IPS-20b (cell line): Measurements from ENCODE around the gene WDR70.

Experiments used
- H3K27ac ChIP-seq: one replicate; pipeline ENCODE4 v1.5.1; 2013; ENCODE audit warnings: low read length
- H3K27me3 ChIP-seq: 2 replicates; pipeline ENCODE4 v1.6.1; 2013; ENCODE audit warnings: mild to moderate bottlenecking, low read length, inconsistent platforms; ENCODE audit not compliant: insufficient read depth
- H3K36me3 ChIP-seq: 2 replicates; pipeline ENCODE4 v1.6.1; 2013; ENCODE audit warnings: low read depth, mild to moderate bottlenecking, inconsistent platforms, low read length, moderate library complexity; ENCODE audit not compliant: insufficient read depth
- H3K4me1 ChIP-seq: 2 replicates; pipeline ENCODE4 v1.6.1; 2013; ENCODE audit warnings: mild to moderate bottlenecking, control low read depth, inconsistent platforms, low read length, moderate library complexity; ENCODE audit not compliant: insufficient read depth
- H3K4me3 ChIP-seq: 2 replicates; pipeline ENCODE4 v1.5.1; 2013; ENCODE audit warnings: mild to moderate bottlenecking, low read length, inconsistent platforms
- H3K9ac ChIP-seq: 2 replicates; pipeline ENCODE4 v1.6.1; 2013; ENCODE audit warnings: low read depth, mild to moderate bottlenecking, inconsistent platforms, low read length, moderate library complexity
- H3K9me3 ChIP-seq: 2 replicates; pipeline ENCODE4 v1.6.1; 2013; ENCODE audit warnings: mild to moderate bottlenecking, low read depth, low read length, inconsistent platforms; ENCODE audit not compliant: insufficient read depth

Gene WDR70

DNA sequence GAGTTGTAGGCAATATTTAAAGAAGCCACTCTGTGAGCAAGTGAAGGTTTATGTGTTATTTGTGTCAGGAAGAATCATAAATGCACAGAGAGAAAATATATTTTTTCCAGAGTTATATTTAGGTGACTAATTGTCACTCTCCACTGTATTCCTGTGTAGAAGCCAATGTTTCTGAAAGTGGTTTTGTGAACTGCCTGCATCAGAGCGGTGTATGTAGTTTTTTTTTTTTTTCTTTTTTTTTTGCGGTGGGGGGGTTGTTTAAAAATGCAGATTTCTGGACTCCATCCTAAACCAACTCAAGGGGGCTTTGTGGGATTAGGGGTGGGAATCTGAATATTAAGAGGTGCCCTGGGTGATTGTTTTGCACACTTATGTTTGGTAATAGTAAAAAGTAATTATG, 357.3 kb downstream of the WDR70 start:
- Histone ChIP-seq H3K4me3 (no peak overlapping the region), H3K27ac (no peak overlapping the region), H3K9ac (no peak overlapping the region), H3K9me3 (no peaks in the 10 kb centered on the region), H3K4me1 (no peaks in the 10 kb centered on the region), H3K36me3 (no peaks in the 10 kb centered on the region), H3K27me3 (no peaks in the 10 kb centered on the region)

DNA sequence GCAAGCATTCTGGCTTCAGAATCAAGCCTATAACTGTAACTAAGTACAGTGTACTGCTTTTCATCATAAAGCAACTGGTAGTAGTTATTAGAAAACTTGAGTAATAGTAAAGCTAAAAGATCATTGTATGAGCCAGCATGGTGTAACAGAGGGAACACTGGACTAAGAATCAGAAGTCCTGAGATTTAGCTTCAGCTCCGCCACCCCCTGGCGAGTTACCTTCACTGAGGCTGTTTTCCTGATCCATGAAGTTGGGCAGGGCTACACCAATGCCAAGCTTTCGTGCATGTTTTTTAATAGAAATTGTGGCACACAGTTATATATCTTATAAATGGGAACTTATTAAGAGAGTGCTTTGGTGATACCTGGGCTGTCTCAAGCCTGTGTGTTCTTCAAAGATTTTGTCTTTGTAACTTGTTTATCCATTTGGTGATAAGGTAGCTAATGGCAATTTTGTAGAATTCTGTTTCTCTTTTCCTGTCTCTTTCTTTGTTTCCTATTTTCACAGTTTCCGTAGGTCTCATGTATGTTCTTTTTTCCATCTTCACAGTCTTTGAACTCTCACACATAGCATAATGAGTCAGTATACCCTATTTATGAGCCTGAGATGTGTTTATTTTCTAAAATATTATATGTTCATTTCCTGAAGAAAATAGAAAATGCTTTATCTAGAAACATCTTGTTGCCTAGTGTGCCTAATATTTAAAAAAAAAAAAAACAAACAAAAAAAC, 358.4 kb downstream of the WDR70 start:
- no peaks in the 10 kb centered on the region for H3K36me3 ChIP-seq
- no peak overlapping the region for H3K4me3 ChIP-seq
- no peaks in the 10 kb centered on the region for H3K27me3 ChIP-seq
- no peak overlapping the region for H3K27ac ChIP-seq
- H3K4me1 ChIP-seq: no peaks in the 10 kb centered on the region
- no peak overlapping the region for H3K9ac ChIP-seq
- no peaks in the 10 kb centered on the region for H3K9me3 ChIP-seq

DNA sequence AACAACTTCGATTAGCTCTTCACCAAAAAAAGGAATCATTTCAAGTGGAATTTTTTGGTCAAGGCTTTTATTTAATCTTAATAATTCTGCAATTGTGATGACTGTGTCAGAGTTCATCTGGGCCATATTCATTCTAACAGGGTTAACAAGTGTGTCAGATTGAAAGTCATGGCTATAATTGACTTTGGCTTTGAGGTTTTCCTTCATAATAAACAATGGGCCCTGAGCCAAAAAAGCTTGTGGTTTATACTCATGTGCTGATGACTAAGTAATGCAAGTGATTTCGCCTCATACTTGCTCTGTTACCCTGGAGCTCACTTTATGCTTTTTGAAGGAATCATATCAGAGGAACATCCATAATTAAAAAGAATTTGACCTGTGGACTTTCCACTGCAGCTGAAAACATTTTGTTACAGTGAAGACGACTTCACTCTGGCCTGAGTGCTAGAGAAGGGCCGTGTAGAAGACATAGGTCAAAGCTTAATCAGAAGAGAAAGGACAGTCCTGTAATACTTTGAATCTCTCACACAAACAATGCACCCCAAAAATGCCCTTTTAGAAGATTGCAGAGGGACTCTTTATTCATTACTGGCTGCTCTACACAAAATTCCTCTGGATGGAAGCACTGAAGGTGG, 359.1 kb downstream of the WDR70 start:
- H3K9ac ChIP-seq: no peak overlapping the region
- no peaks in the 10 kb centered on the region for H3K27me3 ChIP-seq
- no peak overlapping the region for H3K4me3 ChIP-seq
- no peak overlapping the region for H3K27ac ChIP-seq
- no peaks in the 10 kb centered on the region for H3K9me3 ChIP-seq
- H3K36me3 ChIP-seq: no peaks in the 10 kb centered on the region
- H3K4me1 ChIP-seq: no peaks in the 10 kb centered on the region

DNA sequence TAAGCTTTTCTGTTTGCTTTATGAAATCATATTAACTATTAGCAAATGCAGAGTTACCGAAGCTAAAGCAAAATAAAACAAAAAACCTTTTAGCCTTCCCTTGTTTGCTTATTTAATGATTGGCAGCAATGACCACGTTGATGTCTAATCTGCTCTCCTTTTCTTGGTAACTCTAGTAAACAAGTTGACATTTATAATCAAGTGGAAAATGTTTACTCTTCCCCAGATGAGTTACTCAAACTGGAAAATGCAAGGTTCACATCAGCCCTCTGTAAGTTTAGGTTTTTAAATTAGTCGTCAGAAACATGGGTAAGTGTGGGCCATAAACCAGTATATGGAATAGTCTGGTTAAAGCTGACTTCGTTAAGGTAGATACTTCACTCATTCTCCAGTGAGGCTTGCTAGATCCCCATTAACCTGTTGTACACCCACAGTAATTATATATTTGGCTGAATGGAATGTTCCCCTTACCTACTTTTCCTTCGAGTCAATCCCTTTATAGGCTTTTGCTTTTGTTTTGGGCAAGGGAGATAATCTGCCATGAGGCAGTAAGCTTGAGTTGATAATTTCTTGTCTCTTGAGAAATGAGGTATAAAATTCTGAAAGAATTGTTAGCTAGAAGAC, 359.9 kb downstream of the WDR70 start:
- no peaks in the 10 kb centered on the region for H3K36me3 ChIP-seq
- no peak overlapping the region for H3K4me3 ChIP-seq
- no peak overlapping the region for H3K9ac ChIP-seq
- no peak overlapping the region for H3K27ac ChIP-seq
- no peaks in the 10 kb centered on the region for H3K27me3 ChIP-seq
- no peaks in the 10 kb centered on the region for H3K4me1 ChIP-seq
- no peaks in the 10 kb centered on the region for H3K9me3 ChIP-seq

DNA sequence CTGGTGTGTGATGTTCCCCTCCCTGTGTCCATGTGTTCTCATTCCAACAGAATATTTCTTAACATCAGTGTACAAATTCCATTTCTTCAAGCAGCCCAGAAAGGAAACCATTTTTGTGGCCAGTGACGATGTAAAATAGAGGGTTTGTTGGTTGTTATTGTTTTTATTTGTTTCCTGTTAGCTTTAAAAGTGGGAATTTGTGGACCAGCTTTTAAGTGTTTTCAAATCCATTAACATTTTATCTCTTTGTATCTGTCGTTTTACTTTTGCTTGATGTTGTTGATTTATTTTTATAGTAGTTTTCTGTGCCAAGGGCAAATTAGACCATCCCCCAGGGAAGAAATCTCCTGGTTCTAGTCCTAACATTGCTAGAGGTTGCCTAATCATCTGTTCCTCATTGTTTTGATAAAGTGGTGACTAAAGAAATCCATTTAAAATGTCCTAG, 360.7 kb downstream of the WDR70 start:
- no peaks in the 10 kb centered on the region for H3K36me3 ChIP-seq
- no peak overlapping the region for H3K9ac ChIP-seq
- no peak overlapping the region for H3K4me3 ChIP-seq
- no peak overlapping the region for H3K27ac ChIP-seq
- H3K27me3 ChIP-seq: no peaks in the 10 kb centered on the region
- no peaks in the 10 kb centered on the region; the same call in 1 of the 2 replicates for H3K9me3 ChIP-seq
- H3K4me1 ChIP-seq: no peaks in the 10 kb centered on the region

DNA sequence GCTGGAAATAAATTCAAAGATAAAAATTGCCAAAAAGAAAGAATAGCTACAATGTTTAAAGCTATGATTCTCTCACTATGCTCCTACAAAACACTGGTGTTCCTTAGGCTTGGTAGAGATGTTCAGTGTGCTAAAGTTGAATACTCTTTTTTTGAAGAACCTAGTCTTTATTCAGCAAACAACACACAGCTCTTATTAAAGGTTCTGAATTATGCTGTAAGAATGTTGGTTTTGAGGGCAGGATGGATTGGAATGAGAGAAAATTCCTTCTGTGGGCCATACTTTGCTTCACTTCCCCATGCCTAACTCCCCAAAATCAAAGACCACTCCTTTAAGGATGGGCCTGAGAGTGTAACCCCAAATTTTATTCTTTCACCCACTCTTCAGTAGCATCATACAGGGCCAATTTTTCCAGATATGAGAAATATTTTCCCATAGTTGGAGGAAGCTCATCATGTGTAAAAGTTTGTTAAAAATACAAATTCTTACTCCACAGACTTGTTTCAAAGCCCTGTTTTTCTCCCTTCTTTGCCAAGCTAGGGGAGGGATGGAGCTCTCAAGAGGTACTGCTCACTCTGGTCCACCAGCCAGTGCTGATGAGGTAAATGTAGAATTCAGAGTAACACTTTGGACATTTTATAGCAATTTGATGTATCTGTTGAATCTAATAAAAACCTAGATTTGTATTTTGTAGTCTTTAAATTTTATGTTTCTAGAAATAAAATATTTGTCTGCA, 361.4 kb downstream of the WDR70 start:
- Histone ChIP-seq H3K4me1 (no peaks in the 10 kb centered on the region), H3K4me3 (no peak overlapping the region), H3K9ac (no peak overlapping the region), H3K27ac (no peak overlapping the region), H3K36me3 (no peaks in the 10 kb centered on the region), H3K9me3 (no peaks in the 10 kb centered on the region; the same call in none of the 2 replicates), H3K27me3 (no peaks in the 10 kb centered on the region)

DNA sequence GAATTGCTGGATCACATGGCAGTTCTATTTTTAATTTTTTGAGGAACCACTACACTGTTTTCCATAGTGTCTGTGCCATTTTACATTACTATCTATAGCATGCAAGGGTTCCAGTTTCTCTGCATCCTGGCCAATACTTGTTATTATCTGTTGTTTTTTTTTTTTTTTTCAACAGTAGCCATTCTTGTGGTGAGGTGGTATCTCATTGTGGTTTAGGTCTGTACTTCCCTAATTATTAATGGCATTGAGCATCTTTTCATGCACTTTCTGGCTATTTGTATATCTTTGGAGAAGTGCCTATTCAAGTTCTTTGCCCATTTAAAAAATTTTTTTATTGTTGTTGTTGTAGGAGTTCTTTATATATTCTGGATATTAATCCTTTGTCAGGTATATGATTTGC, 363.0 kb downstream of the WDR70 start:
- no peaks in the 10 kb centered on the region for H3K4me1 ChIP-seq
- no peaks in the 10 kb centered on the region for H3K36me3 ChIP-seq
- H3K4me3 ChIP-seq: no peak overlapping the region
- H3K27me3 ChIP-seq: no peaks in the 10 kb centered on the region
- H3K27ac ChIP-seq: no peak overlapping the region
- H3K9ac ChIP-seq: no peak overlapping the region
- H3K9me3 ChIP-seq: no peaks in the 10 kb centered on the region; the same call in none of the 2 replicates

DNA sequence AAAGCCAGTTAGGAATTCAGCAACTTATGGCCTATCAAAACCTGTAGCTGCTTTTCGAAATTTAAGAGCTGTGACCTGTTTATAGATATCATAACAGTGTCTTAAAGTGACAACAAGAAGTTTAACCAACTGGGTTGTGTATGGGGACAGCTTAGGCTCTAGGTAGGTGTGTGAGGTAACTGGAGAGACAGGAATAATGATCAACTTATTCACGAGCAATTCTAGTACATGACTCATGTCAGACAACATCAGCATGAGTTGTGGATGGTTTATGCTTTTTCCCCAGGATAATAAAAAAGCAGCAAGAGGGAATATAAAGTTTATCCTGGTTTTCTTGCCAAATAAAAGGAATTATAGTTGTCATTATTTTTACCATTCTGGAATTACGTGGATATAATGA, 372.1 kb downstream of the WDR70 start:
- H3K36me3 ChIP-seq: no peaks in the 10 kb centered on the region
- no peaks in the 10 kb centered on the region for H3K9me3 ChIP-seq
- H3K9ac ChIP-seq: no peak overlapping the region
- no peaks in the 10 kb centered on the region for H3K4me1 ChIP-seq
- H3K27ac ChIP-seq: no peak overlapping the region
- no peaks in the 10 kb centered on the region for H3K27me3 ChIP-seq
- no peak overlapping the region for H3K4me3 ChIP-seq

DNA sequence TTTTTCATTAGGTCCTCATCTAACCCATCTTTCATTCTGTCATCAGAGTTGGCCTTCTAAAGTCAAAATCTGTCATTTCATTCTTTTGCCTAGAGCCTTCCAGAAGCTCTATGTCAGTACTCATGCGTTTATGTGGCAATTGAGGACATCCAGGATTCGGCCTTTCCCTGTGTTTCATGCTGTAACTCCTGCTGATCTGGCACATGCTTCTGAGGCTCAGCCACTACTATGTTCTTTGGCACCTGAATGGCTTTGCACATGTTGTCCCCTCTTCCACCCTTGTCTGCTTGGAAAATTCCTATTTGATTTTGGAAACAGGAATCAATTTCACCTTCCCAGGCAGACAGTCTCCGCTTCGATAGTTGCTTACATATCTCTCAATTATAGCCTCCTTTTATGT, 375.9 kb downstream of the WDR70 start:
- no peaks in the 10 kb centered on the region for H3K9me3 ChIP-seq
- no peak overlapping the region for H3K27ac ChIP-seq
- no peaks in the 10 kb centered on the region for H3K4me1 ChIP-seq
- H3K4me3 ChIP-seq: no peak overlapping the region
- no peaks in the 10 kb centered on the region for H3K36me3 ChIP-seq
- no peak overlapping the region for H3K9ac ChIP-seq
- no peaks in the 10 kb centered on the region for H3K27me3 ChIP-seq

DNA sequence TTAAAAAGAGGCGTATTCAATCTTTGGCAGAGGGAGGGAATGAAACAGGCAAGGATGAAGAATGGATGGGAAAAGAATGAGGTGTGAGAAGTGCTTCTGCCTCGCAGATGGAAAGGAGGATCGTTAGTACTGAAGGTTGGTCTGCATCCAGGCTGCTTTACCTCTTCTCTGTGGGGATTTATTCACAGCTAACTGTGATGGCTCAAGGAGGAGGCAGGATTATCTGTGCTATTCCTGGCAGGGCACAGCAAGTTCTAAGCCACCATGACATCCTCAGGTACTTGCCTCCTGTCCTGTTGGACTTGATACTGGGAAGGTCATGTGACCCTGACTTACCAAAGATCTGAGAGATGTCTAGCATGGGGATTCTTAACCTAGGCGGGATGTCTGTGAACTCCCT, 376.5 kb downstream of the WDR70 start:
- no peak overlapping the region for H3K27ac ChIP-seq
- no peaks in the 10 kb centered on the region for H3K4me1 ChIP-seq
- H3K4me3 ChIP-seq: no peak overlapping the region
- H3K9me3 ChIP-seq: no peaks in the 10 kb centered on the region
- H3K9ac ChIP-seq: no peak overlapping the region
- no peaks in the 10 kb centered on the region for H3K27me3 ChIP-seq
- no peaks in the 10 kb centered on the region for H3K36me3 ChIP-seq

DNA sequence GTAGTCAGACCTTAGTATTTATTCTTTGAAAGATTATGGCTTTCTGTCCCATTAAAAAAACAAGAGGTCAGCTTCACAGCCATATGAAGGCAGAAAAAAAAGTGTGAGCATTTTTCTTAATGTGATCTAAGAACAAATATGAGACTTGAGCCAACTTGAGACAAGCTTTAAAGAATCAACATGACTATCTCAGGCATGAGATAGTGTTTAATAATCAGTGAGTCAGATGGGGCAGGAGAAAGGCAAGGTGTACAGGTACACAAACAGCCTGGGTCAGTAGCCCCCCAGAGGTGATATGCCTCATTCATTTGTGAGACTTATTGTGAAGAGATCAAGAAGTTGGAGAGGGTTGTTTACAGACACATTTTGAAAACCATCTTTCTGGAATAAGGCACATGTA, 377.1 kb downstream of the WDR70 start:
- Histone ChIP-seq H3K27ac (no peak overlapping the region), H3K9me3 (no peaks in the 10 kb centered on the region), H3K4me3 (no peak overlapping the region), H3K9ac (no peak overlapping the region), H3K27me3 (no peaks in the 10 kb centered on the region), H3K36me3 (no peaks in the 10 kb centered on the region), H3K4me1 (no peaks in the 10 kb centered on the region)
